GM18499 (cell line): Measurements from ENCODE around the gene GGT7.
"Not testable (repeated sequence)": the region's sequence is repeated elsewhere in the genome, so short reads cannot be mapped to it uniquely, and the experiment has no call there.

ENCODE experiments used
- ATAC-seq: cut with Tn5 transposase; IDR thresholded peaks from one replicate; pipeline ENCODE4 v1.9.1; 2021; ENCODE audit warnings: moderate number of reproducible peaks; ENCODE audit not compliant: insufficient read depth, unreplicated experiment

The GGT7 gene

GRCh38 chr20:34872622-34873224, at the start of gene GGT7:
GGT7 (minus strand) TSS chr20:34872856; CDS start chr20:34872815, 41 bp downstream.
- no peak for ATAC-seq

GRCh38 chr20:34921436-34921835, 48.8 kb upstream of the GGT7 start:
- ATAC-seq: no peak

GRCh38 chr20:34920055-34920454, 47.4 kb upstream of the GGT7 start:
- ATAC-seq: no peak

DNA sequence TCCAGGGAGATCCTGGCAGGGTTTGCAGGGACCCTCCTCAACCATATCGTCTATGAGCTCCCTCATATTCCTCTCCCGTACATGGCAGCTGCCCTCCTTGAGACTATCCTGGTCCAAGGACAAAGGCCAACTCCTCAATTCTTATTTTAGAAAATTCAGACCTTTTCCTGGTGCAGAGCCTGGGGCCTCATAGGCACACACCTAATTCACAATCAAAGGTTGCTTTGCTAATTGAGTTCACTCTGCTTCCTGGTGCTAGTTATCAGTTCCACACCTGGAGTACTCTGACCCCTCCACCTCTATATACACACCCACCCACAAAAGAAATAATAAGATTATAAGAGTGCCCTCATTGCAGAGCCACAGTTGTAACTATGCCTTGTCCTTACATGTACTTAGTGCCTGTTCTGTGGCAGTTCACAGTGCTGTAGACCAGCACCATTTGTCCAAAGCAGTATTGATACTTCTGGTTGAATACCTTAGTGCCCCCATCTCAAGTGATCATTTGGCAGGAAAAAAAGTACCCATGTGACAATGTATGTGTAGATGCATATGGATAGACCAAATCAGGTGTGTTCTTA, 44.2 kb upstream of the GGT7 start:
- ATAC-seq: no peak

- no peak for ATAC-seq
These were observed 43.2 kb upstream of the GGT7 start for GRCh38 chr20:34915749-34916455.

DNA sequence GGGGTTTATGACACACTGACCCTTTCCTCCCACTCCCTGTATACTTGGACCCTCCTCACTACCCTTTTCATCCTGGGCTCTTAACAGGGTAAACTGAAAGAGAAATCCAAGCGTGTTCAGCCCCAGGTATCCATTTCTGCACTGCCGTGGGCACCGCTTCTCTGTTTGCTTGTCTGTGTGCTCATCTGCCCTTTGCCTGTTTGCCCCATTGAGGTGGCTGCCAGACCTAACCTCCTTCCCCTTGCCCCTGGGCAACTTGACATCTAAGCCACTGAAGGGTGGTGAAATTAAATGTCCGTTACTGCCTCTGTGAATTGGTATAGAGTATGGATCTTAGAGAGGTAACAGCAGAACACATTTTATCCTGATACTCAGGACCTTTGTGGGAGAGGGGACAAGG, 42.5 kb upstream of the GGT7 start:
- no peak for ATAC-seq

- no peak for ATAC-seq
These were observed 35.2 kb upstream of the GGT7 start for GRCh38 chr20:34907616-34908469.

DNA sequence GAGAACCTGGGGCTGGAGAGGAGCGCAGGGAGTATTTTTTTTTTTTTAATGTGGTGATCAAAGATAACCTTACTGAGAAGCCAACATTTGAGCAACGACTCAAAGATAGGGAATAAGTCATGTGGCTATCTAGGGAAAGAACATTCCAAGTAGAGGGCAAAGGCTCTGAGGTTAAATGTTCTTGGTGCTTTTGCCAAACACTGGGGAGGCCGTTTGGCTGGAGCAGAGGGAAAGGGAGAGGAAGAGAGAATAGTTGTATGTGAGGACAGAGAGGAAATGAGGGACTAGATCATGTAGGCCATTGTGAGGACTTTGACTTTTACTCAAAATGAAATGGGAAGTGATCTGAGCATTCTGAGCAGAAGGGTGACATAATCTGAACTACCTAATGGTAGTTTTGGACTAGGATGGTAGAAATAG, 31.6 kb upstream of the GGT7 start:
- ATAC-seq: no peak

GRCh38 chr20:34898731-34899130, 26.1 kb upstream of the GGT7 start:
- ATAC-seq: not testable (repeated sequence)

- not testable (repeated sequence) for ATAC-seq
These were observed 25.5 kb upstream of the GGT7 start for GRCh38 chr20:34898129-34898528.

GRCh38 chr20:34896086-34896621, 23.5 kb upstream of the GGT7 start:
- ATAC-seq: no peak

DNA sequence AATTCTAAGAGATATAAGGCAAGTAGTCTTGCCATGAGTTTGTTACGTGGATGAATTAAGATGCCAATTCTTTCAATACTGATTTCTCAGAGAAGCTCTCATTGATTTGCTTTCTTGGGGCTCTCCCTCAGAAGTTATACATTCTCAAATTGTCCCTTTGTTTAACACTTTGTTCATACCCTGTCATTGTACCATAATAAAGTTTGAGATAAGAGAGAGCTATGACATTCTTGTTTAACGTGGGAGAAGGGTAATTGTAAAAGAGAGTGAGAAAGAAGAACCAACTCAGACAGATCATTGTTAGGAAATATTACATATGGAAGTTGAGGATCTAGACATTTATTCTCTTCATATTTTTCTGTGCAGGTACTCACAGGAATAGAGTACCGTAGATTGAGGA, 22.8 kb upstream of the GGT7 start:
- no peak for ATAC-seq

DNA sequence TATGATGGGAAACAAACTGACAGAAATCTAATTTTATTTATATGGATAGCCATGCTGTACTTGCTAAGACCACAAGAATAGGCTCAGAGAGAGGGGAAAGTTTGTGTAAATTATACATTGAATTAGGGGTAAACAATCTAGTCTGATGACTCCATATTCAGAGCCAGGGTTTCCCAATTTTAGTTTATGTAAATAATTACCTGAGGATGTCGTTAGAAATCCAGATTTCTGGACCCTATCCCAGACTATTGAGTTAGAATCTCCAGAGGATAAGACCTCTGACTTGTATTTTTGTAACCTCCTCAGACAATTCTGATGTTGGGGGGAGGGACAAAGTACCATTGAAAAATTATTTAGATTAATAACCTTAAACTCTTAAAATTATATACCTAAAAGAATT, 22.1 kb upstream of the GGT7 start:
- no peak for ATAC-seq

DNA sequence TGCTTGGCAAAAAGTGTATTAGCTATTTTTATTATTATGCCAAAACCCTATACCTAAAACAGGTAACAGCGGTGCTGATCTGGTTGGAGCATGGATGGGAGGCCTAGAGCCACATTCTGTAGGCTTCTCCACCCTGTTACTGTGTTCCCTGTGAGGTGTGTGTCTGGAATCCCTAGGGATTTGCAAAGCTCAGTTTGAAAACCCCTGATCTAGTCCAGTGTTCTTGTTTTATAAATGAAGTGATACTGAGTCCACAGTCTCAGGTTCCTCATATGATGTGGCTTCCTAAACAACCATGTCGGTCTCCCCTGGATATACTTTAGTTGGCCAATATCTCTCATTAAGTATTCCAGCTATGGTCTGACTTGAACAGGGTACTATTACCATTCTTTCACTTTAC, 20.0 kb upstream of the GGT7 start:
- ATAC-seq: no peak

GRCh38 chr20:34891166-34892062, 18.8 kb upstream of the GGT7 start:
- no peak for ATAC-seq

- ATAC-seq: no peak
These were observed 15.8 kb upstream of the GGT7 start for GRCh38 chr20:34888468-34888867.

GRCh38 chr20:34887023-34887422, 14.4 kb upstream of the GGT7 start:
- no peak for ATAC-seq

- no peak for ATAC-seq
These were observed 13.5 kb upstream of the GGT7 start for GRCh38 chr20:34886122-34886521.

GRCh38 chr20:34884260-34884659, 11.6 kb upstream of the GGT7 start:
- no peak for ATAC-seq

DNA sequence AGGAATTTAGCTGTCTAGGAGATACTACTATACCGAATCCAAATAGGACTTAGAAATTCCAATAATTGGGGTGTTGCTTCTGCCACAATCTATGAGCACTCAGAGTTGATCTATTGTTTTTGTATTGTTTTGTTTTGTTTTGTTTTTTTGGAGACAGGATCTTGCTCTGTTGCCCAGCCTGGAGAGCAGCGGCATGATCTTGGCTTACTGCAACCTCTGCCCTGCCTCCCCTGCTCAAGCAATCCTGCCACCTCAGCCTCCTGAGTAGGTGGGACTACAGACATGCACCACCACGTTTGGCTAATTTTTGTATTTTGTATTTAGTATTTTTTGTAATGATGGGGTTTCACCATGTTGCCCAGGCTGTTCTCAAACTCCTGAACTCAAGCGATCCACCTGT, 11.2 kb upstream of the GGT7 start:
- ATAC-seq: no peak
